ENCODE results near the gene IL1RAPL2. TPM values are rescaled to one million over a fixed set of nuclear protein-coding genes. Genes with fewer than 3 reads are reported as not detected.

IL1RAPL2 gene
- total and polyA plus RNA-seq, 2 of the 8 experiments (the other 6 are each of a cell fraction or from before 2014, with no cell fraction given), result 0.20 to 1.3 TPM

GRCh38 chrX:105167233-105167632, 601.2 kb downstream of the IL1RAPL2 start:
- no peak overlapping the region for H3K4me3 ChIP-seq (ENCODE audit: extremely low read depth in 1 of 4, insufficient read depth in 2 of 4, low read depth in 3 of 4, low read length in 4 of 4)
- no peaks in the 10 kb centered on the region for H3K79me1 ChIP-seq (ENCODE audit: low read depth, low read length)
- WGBS, 2 experiments (ENCODE audit: extremely low coverage in 1 of 2, insufficient coverage in 1 of 2, insufficient read length in 1 of 2, insufficient replicate concordance in 2 of 2, low coverage in 1 of 2, low lambda C conversion rate in 2 of 2, missing lambda C conversion rate in 1 of 2), result 71% methylated on average over 1 of the region's 3 CpGs; no CpG with 5 or more reads in 1 of the 2 experiments
- no peak overlapping the region for H2BK5ac ChIP-seq (ENCODE audit: low read depth, low read length)
- no peak overlapping the region for H4K91ac ChIP-seq (replicated peaks; ENCODE audit: insufficient read length, low read length)
- DNase-seq (ENCODE audit: low read depth in 1 of 2, low spot score in 2 of 2), result no peak
- no peak overlapping the region for H2BK15ac ChIP-seq (ENCODE audit: low read length)
- POLR2A ChIA-PET (ENCODE audit: partially characterized antibody), result no interaction called here
- H4K20me1 ChIP-seq (replicated peaks in 1 of 2; ENCODE audit: control insufficient read depth in 1 of 2, insufficient read depth in 2 of 2, low read length in 2 of 2), result no peaks in the 10 kb centered on the region
- no peak overlapping the region for H3K18ac ChIP-seq (ENCODE audit: extremely low read depth, low read length)
- no peak overlapping the region for H3K4me2 ChIP-seq (ENCODE audit: insufficient read depth in 1 of 2, low read depth in 2 of 2, low read length in 2 of 2)
- H3K36me3 ChIP-seq (ENCODE audit: control insufficient read depth in 2 of 4, insufficient read depth in 4 of 4, low read length in 3 of 4), result no peaks in the 10 kb centered on the region
- no peak overlapping the region for H4K8ac ChIP-seq (ENCODE audit: extremely low read depth, insufficient read depth, low read length)
- H4K5ac ChIP-seq (ENCODE audit: insufficient read length, low read depth, low read length), result no peak overlapping the region
- H3K9me3 ChIP-seq (ENCODE audit: insufficient read depth in 2 of 2, low read depth in 1 of 2, low read length in 1 of 2), result no peaks in the 10 kb centered on the region
- no peak overlapping the region for H3K23ac ChIP-seq (ENCODE audit: insufficient read length)
- H3K27me3 ChIP-seq (replicated peaks in 1 of 4; ENCODE audit: control insufficient read depth in 3 of 4, extremely low read depth in 1 of 4, insufficient read depth in 3 of 4, low read length in 3 of 4), result no peaks in the 10 kb centered on the region
- H3K56ac ChIP-seq (replicated peaks; ENCODE audit: insufficient read length, low read depth, low read length), result no peak overlapping the region
- H3K4ac ChIP-seq (replicated peaks; ENCODE audit: insufficient read length, low read depth, low read length), result no peak overlapping the region
- no peak for FAIRE-seq
- no peak overlapping the region for H2BK20ac ChIP-seq (ENCODE audit: low read length)
- no peak overlapping the region for H2AK5ac ChIP-seq (ENCODE audit: low read depth, low read length)
- H3K27ac ChIP-seq (ENCODE audit: low read depth, low read length), result no peak overlapping the region
- H3K79me2 ChIP-seq (ENCODE audit: control insufficient read depth in 1 of 2, insufficient read depth in 2 of 2, low read length in 2 of 2), result no peaks in the 10 kb centered on the region
- H2AFZ ChIP-seq (ENCODE audit: low read length), result no peak overlapping the region
- H2BK12ac ChIP-seq (ENCODE audit: low read depth, low read length), result no peak overlapping the region
- H2BK120ac ChIP-seq (replicated peaks; ENCODE audit: low read depth, low read length), result no peak overlapping the region
- no peak overlapping the region for H3K9ac ChIP-seq (replicated peaks in 1 of 4; ENCODE audit: extremely low read depth in 1 of 4, low read depth in 3 of 4, low read length in 3 of 4)
- H3K4me1 ChIP-seq (replicated peaks in 1 of 4; ENCODE audit: control insufficient read depth in 3 of 4, insufficient read depth in 4 of 4, low read length in 3 of 4), result no peaks in the 10 kb centered on the region
- no peaks in the 10 kb centered on the region for H3K23me2 ChIP-seq (ENCODE audit: low read depth, low read length)
- CTCF ChIA-PET (ENCODE audit: partially characterized antibody), result no interaction called here
- H3K14ac ChIP-seq (ENCODE audit: insufficient read length), result no peak overlapping the region
- no peak for TF ChIP-seq NRF1 (IDR thresholded peaks at IDR 0.05; ENCODE audit: low read depth, low read length)
- no peak for TF ChIP-seq CEBPB (IDR thresholded peaks at IDR 0.05; ENCODE audit: low read depth, low read length)
- no peak for TF ChIP-seq POLR2AphosphoS5 (IDR thresholded peaks at IDR 0.05; ENCODE audit: low read depth, low read length)

Measured in H1 (cell line).